ENCODE results near the gene MAGI3.

- TF ChIP-seq EZH2phosphoT487 (IDR thresholded peaks at IDR 0.05; ENCODE audit: low read depth) (no peak), CTCF (IDR thresholded peaks at IDR 0.05; ENCODE audit: low read depth, low read length) (no peak)
These were observed 26.4 kb upstream of the MAGI3 start for GRCh38 chr1:113363935-113364334.

Data from OCI-LY3 (cell line).